Smooth muscle cell (in vitro differentiated cells): ENCODE data around the gene PGBD1. TPM values are rescaled to one million over a fixed set of nuclear protein-coding genes. Genes with fewer than 3 reads are reported as not detected.
"Not testable (repeated sequence)": the region's sequence is repeated elsewhere in the genome, so short reads cannot be mapped to it uniquely, and the experiment has no call there.

Source experiments
- DNase-seq: peaks from one replicate; lab custom pipeline; 2025; ENCODE audit not compliant: unreplicated experiment; lab: John Stamatoyannopoulos, UW
- H2AFZ ChIP-seq: fragments of 200-600 bp; sonication (generic); 2 replicates; pipeline ENCODE4 v1.6.0; 2016; ENCODE audit warnings: antibody characterized with exemption, low read depth, mild to moderate bottlenecking
- H3F3A ChIP-seq: fragments of 200-600 bp; sonication (generic); 2 replicates; pipeline ENCODE4 v1.6.0; 2017; ENCODE audit warnings: antibody characterized with exemption, low read depth
- H3K27ac ChIP-seq: fragments of 200-600 bp; sonication (generic); 2 replicates; pipeline ENCODE4 v1.5.1; 2016; ENCODE audit warnings: low read depth, mild to moderate bottlenecking
- H3K27me3 ChIP-seq: fragments of 200-600 bp; sonication (generic); 2 replicates; pipeline ENCODE4 v1.6.1; 2016; ENCODE audit warnings: low read depth, mild to moderate bottlenecking
- H3K36me3 ChIP-seq: fragments of 200-600 bp; sonication (generic); 2 replicates; pipeline ENCODE4 v1.5.1; 2016; ENCODE audit warnings: low read depth
- H3K4me1 ChIP-seq: fragments of 200-600 bp; sonication (generic); 2 replicates; pipeline ENCODE4 v1.5.1; 2016; ENCODE audit warnings: low read depth
- H3K4me2 ChIP-seq: fragments of 200-600 bp; sonication (generic); 2 replicates; pipeline ENCODE4 v1.6.0; 2016; ENCODE audit warnings: mild to moderate bottlenecking
- H3K4me3 ChIP-seq: fragments of 200-600 bp; sonication (generic); 2 replicates; pipeline ENCODE4 v1.5.1; 2016; ENCODE audit warnings: mild to moderate bottlenecking
- H3K79me2 ChIP-seq: fragments of 200-600 bp; sonication (generic); 2 replicates; pipeline ENCODE4 v1.6.0; 2016; ENCODE audit warnings: low read depth, mild to moderate bottlenecking
- H3K9ac ChIP-seq: fragments of 200-600 bp; sonication (generic); 2 replicates; pipeline ENCODE4 v1.6.0; 2016; ENCODE audit warnings: low read depth
- H3K9me3 ChIP-seq: fragments of 200-600 bp; sonication (generic); replicated peaks from 2 replicates; pipeline ENCODE4 v1.5.1; 2016; ENCODE audit warnings: low read depth
- H4K20me1 ChIP-seq: fragments of 200-600 bp; sonication (generic); 2 replicates; pipeline ENCODE4 v1.6.0; 2016; ENCODE audit warnings: low read depth
- CTCF ChIP-seq: fragments of 200-600 bp; sonication (generic); IDR thresholded peaks from 2 replicates; pipeline ENCODE4 v1.5.1; 2017; ENCODE audit warnings: borderline replicate concordance, mild to moderate bottlenecking, antibody characterized with exemption; ENCODE audit not compliant: insufficient read depth, poor library complexity, severe bottlenecking
- WGBS: methylation state at CpG from one replicate; pipeline ENCODE4 v1.1.7; 2016; ENCODE audit warnings: low lambda C conversion rate; 5-methylcytosine and 5-hydroxymethylcytosine counted together
- polyA plus RNA-seq: library from polyadenylated mRNA; unstranded; fragments of >200 nt; fragmentation: Nextera tagmentation; extraction: Ambion mirVana; gene quantifications from 2 replicates; pipeline ENCODE4 v1.2.1, GENCODE V29; 2016
- total RNA-seq: library from RNA; depleted of rRNA; stranded (reverse); fragments of >200 nt; gene quantifications from 2 replicates; pipeline ENCODE4 v1.2.3, GENCODE V29; 2014

The PGBD1 gene
- total and polyA plus RNA-seq, 2 experiments from 2014 or later, result 9.7 to 15.1 TPM

- Histone ChIP-seq H3K79me2 (no peaks in the 10 kb centered on the region), H3K9me3 (no peaks in the 10 kb centered on the region), H3K36me3 (no peaks in the 10 kb centered on the region), H2AFZ (no peak overlapping the region), H3K4me3 (no peak overlapping the region), H3K4me2 (no peak overlapping the region), H3K27me3 (no peaks in the 10 kb centered on the region), H3K27ac (no peak overlapping the region), H3F3A (no peaks in the 10 kb centered on the region), H3K9ac (no peak overlapping the region), H3K4me1 (no peaks in the 10 kb centered on the region), H4K20me1 (no peaks in the 10 kb centered on the region)
- 93% methylated on average over 9 of the region's 9 CpGs for WGBS
- no peak for TF ChIP-seq CTCF
- DNase-seq, result no peak
Measured at GRCh38 chr6:28311139-28311823, 29.9 kb downstream of the PGBD1 start.

- H3K27me3 ChIP-seq, result no peaks in the 10 kb centered on the region
- no peaks in the 10 kb centered on the region for H3K79me2 ChIP-seq
- no peak overlapping the region for H3K4me3 ChIP-seq
- TF ChIP-seq CTCF, result no peak
- H4K20me1 ChIP-seq, result no peaks in the 10 kb centered on the region
- no peak overlapping the region for H2AFZ ChIP-seq
- no peaks in the 10 kb centered on the region for H3F3A ChIP-seq
- no peak for DNase-seq
- no peak overlapping the region for H3K27ac ChIP-seq
- no peaks in the 10 kb centered on the region for H3K36me3 ChIP-seq
- no peak overlapping the region for H3K9ac ChIP-seq
- no peaks in the 10 kb centered on the region for H3K4me1 ChIP-seq
- no peaks in the 10 kb centered on the region for H3K9me3 ChIP-seq
- H3K4me2 ChIP-seq, result no peak overlapping the region
- WGBS, result 96% methylated on average over 23 of the region's 23 CpGs
Measured at GRCh38 chr6:28312939-28313338, 31.6 kb downstream of the PGBD1 start.

GRCh38 chr6:28315628-28316027 is 34.3 kb downstream of the PGBD1 start:
- H3K9me3 ChIP-seq, result no peaks in the 10 kb centered on the region
- WGBS, result 85% methylated on average over 3 of the region's 3 CpGs
- no peak overlapping the region for H3K27ac ChIP-seq
- no peaks in the 10 kb centered on the region for H3K36me3 ChIP-seq
- H2AFZ ChIP-seq, result no peak overlapping the region
- H4K20me1 ChIP-seq, result no peaks in the 10 kb centered on the region
- no peak overlapping the region for H3K9ac ChIP-seq
- TF ChIP-seq CTCF, result no peak
- H3K4me3 ChIP-seq, result no peak overlapping the region
- no peaks in the 10 kb centered on the region for H3K4me1 ChIP-seq
- no peaks in the 10 kb centered on the region for H3K27me3 ChIP-seq
- H3K79me2 ChIP-seq, result no peaks in the 10 kb centered on the region
- DNase-seq, result no peak
- H3K4me2 ChIP-seq, result no peak overlapping the region
- no peaks in the 10 kb centered on the region for H3F3A ChIP-seq

- H3K9me3 ChIP-seq, H3K4me2 ChIP-seq, H3K27me3 ChIP-seq, H3K9ac ChIP-seq, H3K4me1 ChIP-seq, H4K20me1 ChIP-seq, H3F3A ChIP-seq, H3K27ac ChIP-seq, H3K79me2 ChIP-seq, H3K4me3 ChIP-seq, H3K36me3 ChIP-seq, H2AFZ ChIP-seq, DNase-seq: not testable (repeated sequence)
- 98% methylated on average over 8 of the region's 8 CpGs for WGBS
Measured at GRCh38 chr6:28317866-28318265, 36.5 kb downstream of the PGBD1 start.
